ENCODE results near the gene TRIML1.
A peak's percentile ranks its signal among the peaks of the same experiment; 100 is the strongest.

Gene TRIML1

GRCh38 chr4:188139141-188139540 is at the start of gene TRIML1:
TSS of gene TRIML1 (plus strand) at chr4:188139441. CDS start at chr4:188139559, 118 bp downstream.
- no peak for DNase-seq

GRCh38 chr4:188092824-188093223 is 46.4 kb upstream of the TRIML1 start:
- DNase-seq = no peak

- no peak for DNase-seq
Measured at GRCh38 chr4:188106454-188106853, 32.8 kb upstream of the TRIML1 start.

- no peak for DNase-seq
Measured at GRCh38 chr4:188107931-188108843, 31.1 kb upstream of the TRIML1 start.

GRCh38 chr4:188109157-188109755 is 30.0 kb upstream of the TRIML1 start, which contains the start of gene TRIML2:
TSS of gene TRIML2 (minus strand) at chr4:188109603. CDS start at chr4:188105368, 4,235 bp downstream.
- DNase-seq = no peak

- DNase-seq = no peak
Measured at GRCh38 chr4:188110036-188110435, 29.2 kb upstream of the TRIML1 start.

GRCh38 chr4:188110741-188111471 is 28.3 kb upstream of the TRIML1 start:
- no peak for DNase-seq

GRCh38 chr4:188111955-188112354 is 27.3 kb upstream of the TRIML1 start:
- no peak for DNase-seq

- peak in 10 of 56 donors; percentile 4 to 25 (median 18) for DNase-seq
Measured at GRCh38 chr4:188113156-188113555, 26.1 kb upstream of the TRIML1 start.

GRCh38 chr4:188117631-188118324 is 21.5 kb upstream of the TRIML1 start:
- DNase-seq = no peak

GRCh38 chr4:188121530-188121929 is 17.7 kb upstream of the TRIML1 start:
- no peak for DNase-seq

GRCh38 chr4:188127214-188127874 is 11.9 kb upstream of the TRIML1 start:
- peak in 33 of 56 donors; percentile 2 to 81 (median 30) for DNase-seq

GRCh38 chr4:188130355-188130754 is 8.9 kb upstream of the TRIML1 start:
- DNase-seq = no peak

GRCh38 chr4:188132232-188132631 is 7.0 kb upstream of the TRIML1 start:
- DNase-seq = no peak

- no peak for DNase-seq
Measured at GRCh38 chr4:188138227-188138626, 1.0 kb upstream of the TRIML1 start.

GRCh38 chr4:188139671-188140070 is 430 bp downstream of the TRIML1 start:
- DNase-seq = no peak

GRCh38 chr4:188143731-188144130 is 4.5 kb downstream of the TRIML1 start:
- no peak for DNase-seq

GRCh38 chr4:188145601-188146000 is 6.4 kb downstream of the TRIML1 start:
- no peak for DNase-seq

GRCh38 chr4:188146618-188147017 is 7.4 kb downstream of the TRIML1 start:
- DNase-seq = no peak

- no peak for DNase-seq
Measured at GRCh38 chr4:188147176-188147575, 7.9 kb downstream of the TRIML1 start.

GRCh38 chr4:188147776-188148175 is 8.5 kb downstream of the TRIML1 start:
- DNase-seq = no peak

All from nucleus accumbens (tissue), 56 donors.